ENCODE results near the gene SLC17A8.
"Not testable (repeated sequence)": the region's sequence is repeated elsewhere in the genome, so short reads cannot be mapped to it uniquely, and the experiment has no call there.

Gene SLC17A8

GRCh38 chr12:100372853-100373640, 16.2 kb downstream of the SLC17A8 start:
- DNase-seq, result no peak

DNA sequence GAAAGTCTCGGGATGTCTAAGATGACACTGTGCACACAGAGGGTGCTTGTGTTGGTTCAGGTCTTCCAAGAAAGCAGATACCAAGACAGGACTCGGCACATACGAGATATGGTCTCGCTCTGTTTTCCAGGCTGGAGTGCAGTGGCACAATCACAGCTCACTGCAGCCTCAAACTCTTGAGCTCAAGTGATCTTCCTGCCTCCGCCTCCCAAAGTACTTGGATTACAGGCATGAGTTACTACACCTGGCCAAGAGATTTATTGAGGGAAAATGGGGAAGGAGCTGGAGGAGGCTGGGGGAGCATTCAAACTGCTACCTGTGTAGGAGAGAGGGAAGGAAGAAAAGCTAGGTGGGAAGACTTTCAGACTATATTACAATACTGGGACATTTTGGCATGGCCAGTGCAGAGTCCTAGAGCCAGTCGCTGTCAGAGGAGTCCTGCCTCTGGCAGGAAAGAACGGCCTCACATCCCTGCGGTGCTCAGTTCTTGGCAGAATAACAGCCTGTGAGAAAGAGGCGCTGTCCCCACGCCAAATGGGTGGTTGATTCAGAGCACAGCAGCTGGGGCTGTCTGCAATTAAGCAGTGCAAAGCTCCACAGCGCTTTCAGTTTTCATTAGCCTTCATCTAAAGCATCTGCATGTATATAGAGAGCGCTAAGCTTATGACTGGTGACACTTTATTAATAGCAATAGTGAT, 18.3 kb downstream of the SLC17A8 start:
- DNase-seq, result peak; percentile 17

DNA sequence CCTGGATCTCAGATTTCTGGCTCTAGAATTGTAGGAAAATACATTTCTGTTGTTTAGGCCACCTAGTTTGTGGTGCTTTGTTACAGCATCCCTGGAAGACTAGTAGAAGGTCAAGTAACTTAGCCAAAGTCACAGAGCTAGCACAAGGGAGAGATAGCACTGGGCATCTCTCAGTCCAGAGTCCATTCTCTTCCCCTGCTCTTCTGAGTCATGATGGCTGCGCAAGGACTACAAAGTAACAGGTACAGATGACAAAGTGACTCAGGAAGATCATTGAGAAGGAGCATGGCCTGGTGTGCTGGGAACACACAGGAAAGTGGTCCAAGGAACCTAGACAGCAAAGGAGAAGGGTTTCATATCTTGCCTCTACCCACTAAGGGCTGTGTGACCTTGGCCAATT, 19.3 kb downstream of the SLC17A8 start:
- no peak for DNase-seq

DNA sequence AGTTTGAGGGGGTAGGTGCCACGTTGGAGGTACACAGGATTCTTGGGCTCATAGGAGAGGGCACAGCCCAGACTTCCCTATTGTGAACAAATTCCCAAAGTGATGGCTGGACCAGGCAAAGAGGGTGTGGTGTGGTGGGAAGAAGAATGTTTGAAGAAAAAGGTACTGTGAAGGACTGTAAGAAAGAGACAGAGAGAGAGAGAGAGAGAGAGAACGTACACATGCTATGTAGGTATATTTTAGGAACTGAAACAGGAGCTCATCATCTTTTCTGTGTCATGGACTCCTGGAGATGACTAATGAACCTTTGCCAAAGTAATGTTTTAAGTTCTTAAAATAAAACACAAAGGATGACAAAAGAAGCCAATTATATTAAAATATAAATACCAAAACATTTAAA, 24.5 kb downstream of the SLC17A8 start:
- DNase-seq, result no peak

DNA sequence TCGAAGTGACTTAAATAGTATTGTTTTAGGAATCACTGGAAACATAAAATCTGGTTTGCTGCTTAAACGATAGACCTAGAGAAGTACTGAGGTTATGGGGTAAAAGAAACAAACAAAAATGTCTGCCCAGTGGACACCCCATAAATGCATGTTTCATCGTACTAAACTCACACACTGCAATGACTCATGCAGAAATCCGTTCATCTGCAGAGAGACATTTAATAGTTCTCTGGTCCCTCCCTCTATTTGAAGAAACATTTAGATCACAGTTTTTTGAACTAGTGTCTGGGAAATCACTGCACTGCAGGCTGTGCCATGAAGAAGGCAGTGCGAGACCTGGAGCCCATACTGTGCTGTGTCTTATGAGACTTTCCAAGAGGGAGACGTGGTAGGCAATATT, 25.5 kb downstream of the SLC17A8 start:
- DNase-seq, result no peak

DNA sequence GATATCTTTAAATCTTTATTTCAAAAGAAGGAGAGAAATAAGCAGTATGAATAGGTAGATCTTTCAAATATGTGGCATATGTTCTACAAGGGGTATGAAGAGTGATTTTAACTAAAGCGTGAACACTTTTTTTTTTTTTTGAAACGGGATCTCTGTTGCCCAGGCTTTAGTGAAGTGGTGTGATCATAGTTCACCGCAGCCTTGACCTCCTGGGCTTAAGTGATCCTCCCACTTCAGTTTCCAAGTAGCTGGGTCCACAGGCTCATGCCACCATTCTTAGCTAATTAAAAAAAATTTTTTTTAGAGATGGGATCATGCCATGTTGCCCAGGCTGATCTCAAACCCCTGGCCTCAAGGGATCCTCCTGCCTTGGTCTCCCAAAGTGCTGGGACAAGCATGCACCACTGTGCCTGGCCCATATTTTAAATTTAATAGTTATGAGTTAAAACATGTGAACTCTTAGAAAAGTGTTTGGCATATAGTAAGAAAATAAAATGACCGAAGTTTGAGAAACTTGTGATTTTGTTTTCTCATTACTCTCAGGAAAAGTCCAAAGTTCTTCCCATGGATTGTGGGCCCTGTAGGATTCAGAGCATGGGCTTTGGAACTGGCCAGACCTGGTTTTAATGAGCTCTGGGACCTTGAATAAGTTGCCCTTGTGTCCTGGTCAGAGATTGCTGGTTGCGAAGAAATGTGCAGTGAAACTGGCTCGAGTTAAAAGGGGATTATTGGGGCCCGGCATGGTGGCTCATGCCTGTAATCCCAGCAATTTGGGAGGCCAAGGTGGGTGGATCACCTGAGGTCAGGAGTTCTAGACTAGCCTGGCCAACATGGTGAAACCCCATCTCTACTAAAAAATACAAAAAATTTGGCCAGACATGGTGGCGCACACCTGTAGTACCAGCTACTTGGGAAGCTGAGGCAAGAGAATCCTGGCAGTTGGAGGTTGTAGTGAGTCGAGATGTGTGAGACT, 27.0 kb downstream of the SLC17A8 start:
- DNase-seq, result no peak

GRCh38 chr12:100384559-100384935, 27.7 kb downstream of the SLC17A8 start:
- DNase-seq, result no peak

- no peak for DNase-seq
Observed at GRCh38 chr12:100388382-100388781, 31.5 kb downstream of the SLC17A8 start.

GRCh38 chr12:100391856-100392255, 35.0 kb downstream of the SLC17A8 start:
- no peak for DNase-seq

DNA sequence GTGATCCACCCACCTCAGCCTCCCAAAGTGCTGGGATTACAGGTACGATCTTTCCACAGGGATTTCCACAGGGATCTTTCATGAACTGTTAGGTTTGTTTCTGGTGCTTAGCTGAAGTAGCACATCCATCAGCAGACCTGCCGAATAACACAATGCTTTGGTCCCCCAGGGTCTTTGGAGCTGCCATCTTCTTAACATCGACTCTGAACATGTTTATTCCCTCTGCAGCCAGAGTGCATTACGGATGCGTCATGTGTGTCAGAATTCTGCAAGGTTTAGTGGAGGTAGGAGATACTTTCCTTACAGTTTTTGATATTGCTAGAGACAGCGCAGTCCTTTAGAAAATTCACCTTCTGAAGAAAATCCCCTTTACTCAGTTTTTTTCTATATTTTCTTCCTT, 36.3 kb downstream of the SLC17A8 start:
- no peak for DNase-seq

- DNase-seq, result no peak
Observed at GRCh38 chr12:100395811-100396210, 38.9 kb downstream of the SLC17A8 start.

DNA sequence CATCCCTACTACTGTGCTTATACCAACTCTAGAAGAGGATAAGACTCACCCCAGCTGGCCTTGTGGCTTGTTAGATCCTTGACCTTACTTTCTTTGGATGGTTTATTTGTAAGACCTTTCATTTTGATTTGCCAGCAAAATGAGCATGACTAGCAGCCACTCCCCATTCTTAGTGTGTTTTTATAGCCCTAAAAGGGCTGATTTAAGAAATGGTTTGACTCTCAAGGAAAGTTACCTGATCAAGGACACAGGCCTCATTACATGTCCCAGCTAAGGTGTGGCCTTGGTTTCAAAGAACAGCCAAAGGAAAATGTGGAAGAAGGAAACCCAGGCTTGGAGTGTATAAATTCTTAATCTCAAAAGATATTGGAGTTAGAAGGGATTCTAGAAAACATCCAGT, 41.4 kb downstream of the SLC17A8 start:
- DNase-seq, result no peak

GRCh38 chr12:100399095-100399494, 42.2 kb downstream of the SLC17A8 start:
- no peak for DNase-seq

DNA sequence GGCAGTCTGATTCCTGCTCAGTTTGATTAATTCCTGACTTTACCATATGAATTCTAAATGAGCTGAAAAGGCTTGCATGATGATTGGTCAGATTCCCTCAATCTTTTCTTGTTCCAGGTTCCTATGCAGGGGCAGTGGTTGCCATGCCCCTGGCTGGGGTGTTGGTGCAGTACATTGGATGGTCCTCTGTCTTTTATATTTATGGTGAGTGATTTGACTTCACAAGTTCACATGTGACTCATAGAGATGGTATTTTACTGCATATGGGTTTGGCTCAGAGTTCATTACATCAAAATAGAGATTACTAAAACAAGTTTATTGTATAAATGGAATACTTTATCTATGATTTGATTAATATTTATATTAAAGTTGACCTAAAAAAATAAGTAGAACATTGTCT, 44.8 kb downstream of the SLC17A8 start:
- DNase-seq, result no peak

DNA sequence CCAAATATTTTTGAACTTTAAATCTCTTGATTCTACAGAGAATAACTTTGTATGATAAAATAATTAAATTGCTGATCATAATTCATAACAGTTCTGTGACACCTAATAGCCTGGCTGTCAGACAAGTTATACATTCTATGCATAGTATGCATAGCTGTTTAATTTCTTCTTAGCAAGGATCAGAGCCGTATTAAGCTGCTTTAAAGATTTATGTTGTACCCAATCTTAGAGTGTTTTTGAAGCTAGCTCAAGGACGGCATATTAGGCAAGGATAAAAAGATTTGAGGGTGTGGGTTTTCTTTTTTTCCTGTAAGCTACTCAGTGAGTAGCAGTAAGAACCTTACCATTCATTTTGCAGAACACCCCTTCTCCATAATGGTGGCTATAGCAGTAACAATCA, 45.9 kb downstream of the SLC17A8 start:
- DNase-seq, result no peak

DNA sequence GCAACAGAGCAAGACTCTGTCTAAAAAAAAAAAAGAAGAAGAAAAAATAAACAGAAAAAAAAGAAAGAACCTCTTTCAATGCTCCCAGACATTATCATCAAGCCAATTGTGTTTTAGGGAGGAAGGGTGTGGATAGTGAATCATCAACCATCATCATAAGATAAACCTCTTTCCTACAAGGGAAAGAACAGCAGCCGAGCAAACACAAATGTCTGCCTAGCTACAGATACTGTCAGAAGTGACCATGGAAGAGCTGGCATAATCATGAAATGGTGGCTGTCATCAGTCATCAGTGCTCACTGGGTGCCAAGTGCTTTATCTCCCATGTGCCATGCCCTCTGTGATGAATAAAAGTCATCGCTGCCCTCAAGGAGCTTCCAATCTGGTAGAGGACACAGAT, 46.6 kb downstream of the SLC17A8 start:
- no peak for DNase-seq

- DNase-seq, result no peak
Observed at GRCh38 chr12:100404769-100405407, 48.0 kb downstream of the SLC17A8 start.

DNA sequence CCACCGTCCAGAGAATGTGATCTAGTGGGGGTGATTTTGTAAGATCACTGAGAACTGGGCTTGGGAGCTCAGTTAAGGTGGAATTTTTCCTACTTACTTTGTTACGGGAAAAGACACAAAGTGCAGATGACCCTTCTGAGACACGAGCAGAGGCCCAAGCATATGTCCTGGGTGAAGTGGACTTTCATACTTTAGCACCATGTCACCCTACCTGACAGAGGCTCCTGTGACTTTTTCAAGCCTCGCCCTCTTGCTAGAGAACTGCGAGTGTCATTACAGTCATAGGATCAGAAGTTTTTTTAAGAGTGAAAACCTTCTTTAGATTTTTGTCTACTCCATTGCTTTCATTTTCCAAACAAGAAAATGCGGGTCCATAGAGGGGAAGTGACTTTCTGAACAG, 56.1 kb downstream of the SLC17A8 start:
- no peak for DNase-seq

GRCh38 chr12:100414739-100415138, 57.9 kb downstream of the SLC17A8 start:
- DNase-seq, result no peak

DNA sequence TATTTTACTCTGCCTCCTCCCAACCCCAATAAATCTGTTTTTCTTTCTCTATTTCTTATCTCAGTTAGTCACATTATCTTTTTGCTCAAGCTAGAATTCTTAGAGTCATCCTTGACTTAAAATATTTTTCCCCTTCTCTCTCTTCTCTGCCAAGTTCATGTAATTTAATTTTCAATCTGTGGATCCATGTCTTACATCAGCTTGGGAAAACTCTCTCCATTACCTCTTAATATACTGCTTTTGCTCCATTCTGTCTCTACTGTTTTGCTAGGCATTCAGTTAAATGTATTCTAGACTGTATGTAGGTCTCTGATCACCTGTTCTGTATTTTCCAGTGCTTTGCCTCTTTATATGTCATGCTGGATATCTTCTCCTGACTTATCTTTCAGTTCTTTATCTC, 65.8 kb downstream of the SLC17A8 start:
- DNase-seq, result no peak

- no peak for DNase-seq
Observed at GRCh38 chr12:100426145-100426544, 69.3 kb downstream of the SLC17A8 start.

- DNase-seq, result no peak
Observed at GRCh38 chr12:100427078-100427477, 70.2 kb downstream of the SLC17A8 start.

DNA sequence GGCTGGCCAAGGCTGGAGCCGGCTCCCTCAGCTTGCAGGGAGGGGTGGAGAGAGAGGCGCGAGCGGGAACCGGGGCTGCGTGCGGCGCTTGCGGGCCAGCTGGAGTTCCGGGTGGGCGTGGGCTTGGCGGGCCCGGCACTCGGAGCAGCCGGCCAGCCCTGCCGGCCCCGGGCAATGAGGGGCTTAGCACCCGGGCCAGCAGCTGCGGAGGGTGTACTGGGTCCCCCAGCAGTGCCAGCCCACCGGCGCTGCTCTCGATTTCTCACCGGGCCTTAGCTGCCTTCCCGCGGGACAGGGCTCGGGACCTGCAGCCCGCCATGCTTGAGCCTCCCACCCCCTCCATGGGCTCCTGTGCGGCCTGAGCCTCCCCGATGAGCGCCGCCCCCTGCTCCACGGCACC, 73.4 kb downstream of the SLC17A8 start:
- not testable (repeated sequence) for DNase-seq
